Ishikawa (cell line): ENCODE results near the gene COG8.

ENCODE experiments used
- CEBPB ChIP-seq: IDR thresholded peaks from 2 replicates; pipeline ENCODE4 v1.6.1; 2012
- EP300 ChIP-seq: IDR thresholded peaks from 2 replicates; pipeline ENCODE4 v1.6.1; 2012; ENCODE audit warnings: borderline replicate concordance
- RAD21 ChIP-seq: IDR thresholded peaks from 2 replicates; pipeline ENCODE4 v1.6.1; 2012; ENCODE audit warnings: low read depth
- TAF1 ChIP-seq: IDR thresholded peaks from 2 replicates; pipeline ENCODE4 v1.6.1; 2012; ENCODE audit warnings: low read depth, mild to moderate bottlenecking
- TCF12 ChIP-seq: IDR thresholded peaks from 2 replicates; pipeline ENCODE4 v1.6.1; 2012; ENCODE audit warnings: low read depth
- TEAD4 ChIP-seq: IDR thresholded peaks from 2 replicates; pipeline ENCODE4 v1.6.1; 2012
- YY1 ChIP-seq: IDR thresholded peaks from 2 replicates; pipeline ENCODE4 v1.6.1; 2012; ENCODE audit warnings: low read depth
- TF ChIP-seq, protein P1 (sequence below): IDR thresholded peaks from 2 replicates; pipeline ENCODE4 v1.6.1; 2012
- TF ChIP-seq, protein P2 (sequence below): IDR thresholded peaks from 2 replicates; pipeline ENCODE4 v1.6.1; 2012

DNA sequence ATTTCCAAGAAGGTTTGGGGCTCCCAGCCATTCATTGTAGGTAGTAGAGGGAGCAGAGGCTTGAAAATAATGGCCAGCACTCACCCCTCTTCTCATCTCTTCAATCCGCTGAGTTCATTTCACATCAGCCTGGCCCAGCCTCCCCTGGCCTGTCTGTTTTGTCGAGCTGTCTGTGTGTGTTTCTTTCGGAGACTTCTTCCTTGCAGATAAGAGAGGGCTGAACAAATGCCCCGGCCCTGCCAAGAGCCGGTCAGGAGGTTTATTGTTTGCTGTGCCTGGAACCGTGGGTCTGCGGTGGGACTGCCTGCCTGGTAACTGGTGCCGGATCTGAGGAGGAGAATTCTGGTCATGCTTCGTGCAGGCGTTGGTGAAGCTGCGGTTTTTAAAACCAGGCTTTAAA lies 24.8 kb downstream of the COG8 start:
- TF ChIP-seq YY1 (no peak), RAD21 (no peak), TAF1 (no peak), EP300 (no peak), TCF12 (no peak), CEBPB (no peak), TEAD4 (no peak)
- TF ChIP-seq, protein P1, sequence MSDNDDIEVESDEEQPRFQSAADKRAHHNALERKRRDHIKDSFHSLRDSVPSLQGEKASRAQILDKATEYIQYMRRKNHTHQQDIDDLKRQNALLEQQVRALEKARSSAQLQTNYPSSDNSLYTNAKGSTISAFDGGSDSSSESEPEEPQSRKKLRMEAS, result no peak
- TF ChIP-seq, protein P2, sequence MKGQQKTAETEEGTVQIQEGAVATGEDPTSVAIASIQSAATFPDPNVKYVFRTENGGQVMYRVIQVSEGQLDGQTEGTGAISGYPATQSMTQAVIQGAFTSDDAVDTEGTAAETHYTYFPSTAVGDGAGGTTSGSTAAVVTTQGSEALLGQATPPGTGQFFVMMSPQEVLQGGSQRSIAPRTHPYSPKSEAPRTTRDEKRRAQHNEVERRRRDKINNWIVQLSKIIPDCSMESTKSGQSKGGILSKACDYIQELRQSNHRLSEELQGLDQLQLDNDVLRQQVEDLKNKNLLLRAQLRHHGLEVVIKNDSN, result no peak
